Cardiac muscle cell (in vitro differentiated cells and primary cell): ENCODE measurements around the gene PANK4. TPM values are rescaled to one million over a fixed set of nuclear protein-coding genes. Genes with fewer than 3 reads are reported as not detected.
"Not testable (repeated sequence)": the region's sequence is repeated elsewhere in the genome, so short reads cannot be mapped to it uniquely, and the experiment has no call there.

ENCODE experiments used
- DNase-seq, 2 donors: peaks; one replicate each; pipeline versions ENCODE4 v3.0.0 to v3.0.0-alpha.2; 2010 to 2017; ENCODE audit warnings: low read depth in 1 of 2, low spot score in 1 of 2
- H3K27ac ChIP-seq: fragments of 200-600 bp; sonication (generic); 2 replicates; pipeline ENCODE4 v1.5.1; 2016
- H3K27me3 ChIP-seq: fragments of 200-600 bp; sonication (generic); 2 replicates; pipeline ENCODE4 v1.6.0; 2016; ENCODE audit warnings: control low read depth
- H3K36me3 ChIP-seq: fragments of 200-600 bp; sonication (generic); 2 replicates; pipeline ENCODE4 v1.5.1; 2016; ENCODE audit warnings: control low read depth
- H3K4me1 ChIP-seq: fragments of 200-600 bp; sonication (generic); 2 replicates; pipeline ENCODE4 v1.8.1; 2017; ENCODE audit warnings: low read depth, mild to moderate bottlenecking, mixed run types
- H3K4me3 ChIP-seq: fragments of 200-600 bp; sonication (generic); 2 replicates; pipeline ENCODE4 v1.5.1; 2016; ENCODE audit warnings: mild to moderate bottlenecking
- H3K9me3 ChIP-seq: fragments of 200-600 bp; sonication (generic); 2 replicates; pipeline ENCODE4 v1.5.1; 2017; ENCODE audit warnings: low read depth, mild to moderate bottlenecking, control low read depth
- polyA plus RNA-seq: library from polyadenylated mRNA; unstranded; fragments of >200 nt; fragmentation: Nextera tagmentation; extraction: Ambion mirVana; gene quantifications from 2 replicates; pipeline ENCODE4 v1.2.1, GENCODE V29; 2016
- total RNA-seq: library from RNA; depleted of rRNA; stranded (reverse); fragments of >200 nt; gene quantifications from 2 replicates; pipeline ENCODE4 v1.2.3, GENCODE V29; 2016
- TF ChIP-seq, protein P1 (sequence below): IDR thresholded peaks from 2 replicates; pipeline ENCODE4 v1.5.1; 2012; ENCODE audit warnings: low read depth, mild to moderate bottlenecking, low read length

The PANK4 gene
- total and polyA plus RNA-seq, 2 experiments from 2014 or later: 44.5 to 63.2 TPM

DNA sequence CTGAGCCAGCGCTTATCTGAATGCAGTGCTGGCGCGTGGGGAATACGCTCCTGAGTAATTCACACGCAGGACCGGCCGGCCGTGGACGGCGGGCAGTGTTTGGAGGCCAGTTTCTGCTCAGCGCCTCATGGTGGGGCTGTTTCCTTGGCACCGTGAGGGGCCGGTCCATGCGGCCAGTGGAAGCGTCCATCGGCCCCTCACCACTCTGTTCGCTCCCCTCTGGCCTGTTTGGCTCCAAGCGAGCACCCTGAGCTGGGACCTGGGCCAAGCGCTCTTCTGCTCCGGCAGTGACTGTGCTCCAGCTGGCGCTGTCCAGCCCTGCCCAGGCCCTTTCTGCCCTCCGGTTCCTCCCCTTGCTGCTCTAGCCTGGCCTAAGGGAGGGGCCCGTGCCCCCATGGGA is 66.6 kb downstream of the PANK4 start:
- Histone ChIP-seq H3K36me3 (no peaks in the 10 kb centered on the region), H3K4me3 (no peak overlapping the region), H3K4me1 (peaks cover 5% of the 10 kb centered on the region), H3K9me3 (no peaks in the 10 kb centered on the region), H3K27me3 (no peaks in the 10 kb centered on the region), H3K27ac (no peak overlapping the region)
- DNase-seq: peak; percentile 47 to 55
- TF ChIP-seq, protein P1, sequence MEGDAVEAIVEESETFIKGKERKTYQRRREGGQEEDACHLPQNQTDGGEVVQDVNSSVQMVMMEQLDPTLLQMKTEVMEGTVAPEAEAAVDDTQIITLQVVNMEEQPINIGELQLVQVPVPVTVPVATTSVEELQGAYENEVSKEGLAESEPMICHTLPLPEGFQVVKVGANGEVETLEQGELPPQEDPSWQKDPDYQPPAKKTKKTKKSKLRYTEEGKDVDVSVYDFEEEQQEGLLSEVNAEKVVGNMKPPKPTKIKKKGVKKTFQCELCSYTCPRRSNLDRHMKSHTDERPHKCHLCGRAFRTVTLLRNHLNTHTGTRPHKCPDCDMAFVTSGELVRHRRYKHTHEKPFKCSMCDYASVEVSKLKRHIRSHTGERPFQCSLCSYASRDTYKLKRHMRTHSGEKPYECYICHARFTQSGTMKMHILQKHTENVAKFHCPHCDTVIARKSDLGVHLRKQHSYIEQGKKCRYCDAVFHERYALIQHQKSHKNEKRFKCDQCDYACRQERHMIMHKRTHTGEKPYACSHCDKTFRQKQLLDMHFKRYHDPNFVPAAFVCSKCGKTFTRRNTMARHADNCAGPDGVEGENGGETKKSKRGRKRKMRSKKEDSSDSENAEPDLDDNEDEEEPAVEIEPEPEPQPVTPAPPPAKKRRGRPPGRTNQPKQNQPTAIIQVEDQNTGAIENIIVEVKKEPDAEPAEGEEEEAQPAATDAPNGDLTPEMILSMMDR: peak; percentile 21

DNA sequence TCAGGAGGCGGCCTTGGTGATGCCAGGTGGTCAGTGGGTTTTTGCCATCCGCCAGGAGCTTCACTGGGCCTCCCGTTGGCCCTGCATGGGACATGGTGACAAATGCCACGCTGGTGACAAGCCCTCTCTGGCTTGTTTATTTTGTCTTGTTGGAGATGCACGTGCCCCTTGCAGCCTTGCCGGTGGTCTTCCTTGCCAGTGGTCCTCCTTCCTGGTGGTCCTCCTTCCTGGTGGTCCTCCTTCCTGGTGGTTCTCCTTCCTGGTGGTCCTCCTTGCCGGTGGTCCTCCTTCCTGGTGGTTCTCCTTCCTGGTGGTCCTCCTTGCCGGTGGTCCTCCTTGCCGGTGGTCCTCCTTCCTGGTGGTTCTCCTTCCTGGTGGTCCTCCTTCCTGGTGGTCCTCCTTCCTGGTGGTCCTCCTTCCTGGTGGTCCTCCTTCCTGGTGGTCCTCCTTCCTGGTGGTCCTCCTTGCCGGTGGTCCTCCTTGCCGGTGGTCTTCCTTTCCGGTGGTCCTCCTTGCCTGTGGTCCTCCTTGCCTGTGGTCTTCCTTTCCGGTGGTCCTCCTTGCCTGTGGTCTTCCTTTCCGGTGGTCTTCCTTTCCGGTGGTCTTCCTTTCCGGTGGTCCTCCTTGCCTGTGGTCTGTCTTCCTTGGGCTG is 67.2 kb downstream of the PANK4 start:
- H3K4me1 ChIP-seq, H3K36me3 ChIP-seq, H3K4me3 ChIP-seq, DNase-seq, H3K9me3 ChIP-seq, H3K27me3 ChIP-seq, H3K27ac ChIP-seq: not testable (repeated sequence)

DNA sequence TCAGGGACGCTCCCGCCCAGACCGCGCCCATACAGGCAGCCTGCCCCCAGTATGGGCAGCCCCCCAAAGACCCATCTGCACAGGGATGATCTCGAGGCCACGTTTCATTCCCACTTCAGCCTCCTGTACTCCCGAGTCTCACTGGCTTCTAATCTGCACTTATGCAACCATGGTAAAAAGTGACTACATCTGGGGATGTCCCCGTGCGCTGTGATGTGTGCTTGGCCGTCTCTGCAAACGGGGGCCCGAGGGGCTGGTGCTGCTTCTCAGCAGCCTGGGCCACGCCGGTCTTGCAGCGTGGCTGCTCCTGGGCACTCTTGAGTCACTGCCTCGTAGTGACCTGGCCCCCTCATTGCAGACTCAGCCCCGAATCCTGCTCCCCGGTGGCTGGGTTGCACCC is 67.7 kb downstream of the PANK4 start:
- Histone ChIP-seq H3K36me3 (no peaks in the 10 kb centered on the region), H3K4me1 (peaks cover 5% of the 10 kb centered on the region), H3K27me3 (no peaks in the 10 kb centered on the region), H3K9me3 (no peaks in the 10 kb centered on the region), H3K27ac (no peak overlapping the region), H3K4me3 (no peak overlapping the region)
- TF ChIP-seq, protein P1: no peak
- DNase-seq: no peak

Other genes starting within 250 kb of the PANK4 start
- 17.0 and 24.4 TPM in 2 replicates for gene MORN1, start 135.0 kb downstream of the PANK4 start, total RNA-seq
- 10.8 and 20.7 TPM in 2 replicates for gene MORN1, start 135.0 kb downstream of the PANK4 start, polyA plus RNA-seq
- gene RER1, start 134.8 kb downstream of the PANK4 start, total RNA-seq: 46.5 and 57.9 TPM in 2 replicates
- gene RER1, start 134.8 kb downstream of the PANK4 start, polyA plus RNA-seq: 100 and 112 TPM in 2 replicates
- 37.5 and 40.4 TPM in 2 replicates for gene PEX10, start 114.0 kb downstream of the PANK4 start, total RNA-seq
- gene PEX10, start 114.0 kb downstream of the PANK4 start, polyA plus RNA-seq: 34.2 and 38.8 TPM in 2 replicates
- gene PLCH2, start 50.3 kb downstream of the PANK4 start, total RNA-seq: 0.33 and 0.53 TPM in 2 replicates
- gene PLCH2, start 50.3 kb downstream of the PANK4 start, polyA plus RNA-seq: 0.44 and 1.5 TPM in 2 replicates
- not detected in 2 replicates for gene HES5, start 3.7 kb upstream of the PANK4 start, total RNA-seq
- not detected in 2 replicates for gene HES5, start 3.7 kb upstream of the PANK4 start, polyA plus RNA-seq
- 0.14 and 0.24 TPM in 2 replicates for gene TNFRSF14, start 29.8 kb upstream of the PANK4 start, total RNA-seq
- gene TNFRSF14, start 29.8 kb upstream of the PANK4 start, polyA plus RNA-seq: 0.75 TPM in 1 of 2 replicates, not detected in the other
- gene PRXL2B, start 60.2 kb upstream of the PANK4 start, total RNA-seq: 53.0 and 55.8 TPM in 2 replicates
- gene PRXL2B, start 60.2 kb upstream of the PANK4 start, polyA plus RNA-seq: 59.5 and 59.7 TPM in 2 replicates
- gene MMEL1, start 106.4 kb upstream of the PANK4 start, total RNA-seq: not detected in 2 replicates
- not detected in 2 replicates for gene MMEL1, start 106.4 kb upstream of the PANK4 start, polyA plus RNA-seq